Smooth muscle cell (in vitro differentiated cells): ENCODE measurements around the gene TBC1D1. TPM values are rescaled to one million over a fixed set of nuclear protein-coding genes. Genes with fewer than 3 reads are reported as not detected.

ENCODE experiments used
- DNase-seq: peaks from one replicate; lab custom pipeline; 2025; ENCODE audit not compliant: unreplicated experiment; lab: John Stamatoyannopoulos, UW
- H2AFZ ChIP-seq: fragments of 200-600 bp; sonication (generic); 2 replicates; pipeline ENCODE4 v1.6.0; 2016; ENCODE audit warnings: antibody characterized with exemption, low read depth, mild to moderate bottlenecking
- H3F3A ChIP-seq: fragments of 200-600 bp; sonication (generic); 2 replicates; pipeline ENCODE4 v1.6.0; 2017; ENCODE audit warnings: antibody characterized with exemption, low read depth
- H3K27ac ChIP-seq: fragments of 200-600 bp; sonication (generic); 2 replicates; pipeline ENCODE4 v1.5.1; 2016; ENCODE audit warnings: low read depth, mild to moderate bottlenecking
- H3K27me3 ChIP-seq: fragments of 200-600 bp; sonication (generic); 2 replicates; pipeline ENCODE4 v1.6.1; 2016; ENCODE audit warnings: low read depth, mild to moderate bottlenecking
- H3K36me3 ChIP-seq: fragments of 200-600 bp; sonication (generic); 2 replicates; pipeline ENCODE4 v1.5.1; 2016; ENCODE audit warnings: low read depth
- H3K4me1 ChIP-seq: fragments of 200-600 bp; sonication (generic); 2 replicates; pipeline ENCODE4 v1.5.1; 2016; ENCODE audit warnings: low read depth
- H3K4me2 ChIP-seq: fragments of 200-600 bp; sonication (generic); 2 replicates; pipeline ENCODE4 v1.6.0; 2016; ENCODE audit warnings: mild to moderate bottlenecking
- H3K4me3 ChIP-seq: fragments of 200-600 bp; sonication (generic); 2 replicates; pipeline ENCODE4 v1.5.1; 2016; ENCODE audit warnings: mild to moderate bottlenecking
- H3K79me2 ChIP-seq: fragments of 200-600 bp; sonication (generic); 2 replicates; pipeline ENCODE4 v1.6.0; 2016; ENCODE audit warnings: low read depth, mild to moderate bottlenecking
- H3K9ac ChIP-seq: fragments of 200-600 bp; sonication (generic); 2 replicates; pipeline ENCODE4 v1.6.0; 2016; ENCODE audit warnings: low read depth
- H3K9me3 ChIP-seq: fragments of 200-600 bp; sonication (generic); replicated peaks from 2 replicates; pipeline ENCODE4 v1.5.1; 2016; ENCODE audit warnings: low read depth
- H4K20me1 ChIP-seq: fragments of 200-600 bp; sonication (generic); 2 replicates; pipeline ENCODE4 v1.6.0; 2016; ENCODE audit warnings: low read depth
- WGBS: methylation state at CpG from one replicate; pipeline ENCODE4 v1.1.7; 2016; ENCODE audit warnings: low lambda C conversion rate; 5-methylcytosine and 5-hydroxymethylcytosine counted together
- polyA plus RNA-seq: library from polyadenylated mRNA; unstranded; fragments of >200 nt; fragmentation: Nextera tagmentation; extraction: Ambion mirVana; gene quantifications from 2 replicates; pipeline ENCODE4 v1.2.1, GENCODE V29; 2016
- total RNA-seq: library from RNA; depleted of rRNA; stranded (reverse); fragments of >200 nt; gene quantifications from 2 replicates; pipeline ENCODE4 v1.2.3, GENCODE V29; 2014
- TF ChIP-seq, protein P1 (sequence below): fragments of 200-600 bp; sonication (generic); IDR thresholded peaks from 2 replicates; pipeline ENCODE4 v1.5.1; 2017; ENCODE audit warnings: borderline replicate concordance, mild to moderate bottlenecking, antibody characterized with exemption; ENCODE audit not compliant: insufficient read depth, poor library complexity, severe bottlenecking

Gene TBC1D1
- total and polyA plus RNA-seq, 2 experiments from 2014 or later = 81.5 to 117 TPM

DNA sequence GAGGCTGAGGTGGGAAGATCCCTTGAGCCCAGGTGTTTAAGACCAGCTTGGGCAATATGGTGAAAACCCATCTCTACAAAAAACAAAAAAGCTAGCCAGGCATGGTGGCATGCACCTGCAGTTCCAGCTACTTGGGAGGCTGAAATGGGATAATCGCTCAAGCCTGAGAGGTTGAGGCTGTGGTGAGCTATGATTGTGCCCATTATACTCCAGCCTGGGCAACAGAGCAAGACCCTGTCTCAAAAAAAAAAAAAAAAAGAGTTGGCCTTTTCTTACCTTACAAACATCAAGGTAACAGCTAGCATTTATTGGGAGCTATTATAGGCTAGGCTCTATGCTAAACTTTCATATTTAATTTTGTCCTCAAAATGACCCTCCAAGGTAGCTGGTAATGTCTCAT is 112.7 kb downstream of the TBC1D1 start:
- peaks cover 76% of the 10 kb centered on the region for H4K20me1 ChIP-seq
- peaks cover 52% of the 10 kb centered on the region for H3K79me2 ChIP-seq
- WGBS = 100% methylated on average over 1 of the region's 1 CpG
- no peaks in the 10 kb centered on the region for H3K9me3 ChIP-seq
- H3K36me3 ChIP-seq = no peaks in the 10 kb centered on the region
- no peak overlapping the region for H3K9ac ChIP-seq
- peaks cover 5% of the 10 kb centered on the region for H3F3A ChIP-seq
- peak overlapping the region; percentile 3 for H3K4me2 ChIP-seq
- peaks cover 21% of the 10 kb centered on the region for H3K4me1 ChIP-seq
- no peak overlapping the region for H3K27ac ChIP-seq
- no peaks in the 10 kb centered on the region for H3K27me3 ChIP-seq
- no peak overlapping the region for H2AFZ ChIP-seq
- TF ChIP-seq, protein P1, sequence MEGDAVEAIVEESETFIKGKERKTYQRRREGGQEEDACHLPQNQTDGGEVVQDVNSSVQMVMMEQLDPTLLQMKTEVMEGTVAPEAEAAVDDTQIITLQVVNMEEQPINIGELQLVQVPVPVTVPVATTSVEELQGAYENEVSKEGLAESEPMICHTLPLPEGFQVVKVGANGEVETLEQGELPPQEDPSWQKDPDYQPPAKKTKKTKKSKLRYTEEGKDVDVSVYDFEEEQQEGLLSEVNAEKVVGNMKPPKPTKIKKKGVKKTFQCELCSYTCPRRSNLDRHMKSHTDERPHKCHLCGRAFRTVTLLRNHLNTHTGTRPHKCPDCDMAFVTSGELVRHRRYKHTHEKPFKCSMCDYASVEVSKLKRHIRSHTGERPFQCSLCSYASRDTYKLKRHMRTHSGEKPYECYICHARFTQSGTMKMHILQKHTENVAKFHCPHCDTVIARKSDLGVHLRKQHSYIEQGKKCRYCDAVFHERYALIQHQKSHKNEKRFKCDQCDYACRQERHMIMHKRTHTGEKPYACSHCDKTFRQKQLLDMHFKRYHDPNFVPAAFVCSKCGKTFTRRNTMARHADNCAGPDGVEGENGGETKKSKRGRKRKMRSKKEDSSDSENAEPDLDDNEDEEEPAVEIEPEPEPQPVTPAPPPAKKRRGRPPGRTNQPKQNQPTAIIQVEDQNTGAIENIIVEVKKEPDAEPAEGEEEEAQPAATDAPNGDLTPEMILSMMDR = no peak
- no peak overlapping the region for H3K4me3 ChIP-seq
- no peak for DNase-seq

- peaks cover 22% of the 10 kb centered on the region for H3K4me1 ChIP-seq
- WGBS = 20% methylated on average over 3 of the region's 3 CpGs
- H4K20me1 ChIP-seq = peaks cover 77% of the 10 kb centered on the region
- no peak overlapping the region for H2AFZ ChIP-seq
- H3K27me3 ChIP-seq = no peaks in the 10 kb centered on the region
- H3K36me3 ChIP-seq = no peaks in the 10 kb centered on the region
- DNase-seq = no peak
- peaks cover 52% of the 10 kb centered on the region for H3K79me2 ChIP-seq
- H3F3A ChIP-seq = peaks cover 5% of the 10 kb centered on the region
- H3K4me2 ChIP-seq = peak overlapping the region; percentile 3
- no peak overlapping the region for H3K4me3 ChIP-seq
- H3K9ac ChIP-seq = no peak overlapping the region
- H3K9me3 ChIP-seq = no peaks in the 10 kb centered on the region
- peak overlapping the region; percentile 2 for H3K27ac ChIP-seq
- TF ChIP-seq, protein P1 = no peak
These were observed 113.2 kb downstream of the TBC1D1 start for GRCh38 chr4:38004062-38004461.

GRCh38 chr4:38004887-38005286 is 114.0 kb downstream of the TBC1D1 start:
- H2AFZ ChIP-seq = no peak overlapping the region
- peaks cover 24% of the 10 kb centered on the region for H3K4me1 ChIP-seq
- DNase-seq = no peak
- peaks cover 57% of the 10 kb centered on the region for H3K79me2 ChIP-seq
- no peak overlapping the region for H3K4me3 ChIP-seq
- peaks cover 78% of the 10 kb centered on the region for H4K20me1 ChIP-seq
- H3K27ac ChIP-seq = no peak overlapping the region
- no peaks in the 10 kb centered on the region for H3K27me3 ChIP-seq
- no peaks in the 10 kb centered on the region for H3K9me3 ChIP-seq
- 64% methylated on average over 6 of the region's 6 CpGs for WGBS
- H3K4me2 ChIP-seq = peak overlapping the region; percentile 3
- TF ChIP-seq, protein P1 = no peak
- no peaks in the 10 kb centered on the region for H3K36me3 ChIP-seq
- H3F3A ChIP-seq = peaks cover 5% of the 10 kb centered on the region
- no peak overlapping the region for H3K9ac ChIP-seq

DNA sequence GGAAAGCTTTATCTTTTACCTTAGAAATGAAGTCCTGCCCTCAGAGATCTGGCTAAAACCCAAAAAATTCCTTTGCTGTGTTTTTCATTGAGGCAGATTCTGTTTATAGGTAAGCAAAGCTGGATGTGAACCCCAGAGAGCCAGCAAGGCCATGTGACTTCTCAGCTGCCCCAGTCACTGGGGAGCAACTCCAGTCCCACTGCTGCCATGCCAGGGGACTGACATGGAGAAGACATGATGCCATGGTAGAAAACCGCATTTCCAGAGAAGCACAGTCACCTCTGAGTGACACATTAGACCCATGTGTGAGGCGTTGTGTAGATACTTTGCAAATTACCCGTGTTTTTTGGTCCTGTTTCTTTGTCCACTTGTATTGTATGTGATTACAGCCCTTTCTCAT is 114.8 kb downstream of the TBC1D1 start:
- Histone ChIP-seq H3K9me3 (no peaks in the 10 kb centered on the region), H3K4me3 (no peak overlapping the region), H3K27ac (no peak overlapping the region), H3K36me3 (no peaks in the 10 kb centered on the region), H3K4me1 (peaks cover 24% of the 10 kb centered on the region), H3K9ac (no peak overlapping the region), H3K4me2 (peak overlapping the region; percentile 3), H3K27me3 (no peaks in the 10 kb centered on the region), H2AFZ (no peak overlapping the region), H4K20me1 (peaks cover 78% of the 10 kb centered on the region), H3K79me2 (peaks cover 57% of the 10 kb centered on the region), H3F3A (peaks cover 5% of the 10 kb centered on the region)
- WGBS = 88% methylated on average over 3 of the region's 3 CpGs
- DNase-seq = no peak
- TF ChIP-seq, protein P1 = no peak
